PC-3 (cell line): ENCODE measurements around the gene WDR82. TPM values are rescaled to one million over a fixed set of nuclear protein-coding genes. Genes with fewer than 3 reads are reported as not detected.

ENCODE experiments used
- ATAC-seq: fragments of 200-7000 bp; cut with Tn5 transposase; 2 replicates; pipeline ENCODE4 v1.9.1; 2020; ENCODE audit warnings: mild to moderate bottlenecking, moderate library complexity
- BruUV-seq: library from RNA; stranded (reverse); fragments of 400-500 nt; replicated peaks from 2 replicates; lab custom pipeline; 2021; lab: Mats Ljungman, UMichigan
- CTCF ChIA-PET: fragments of 300-600 bp; sonication (Branson Sonifier 250); formaldehyde crosslinking; loops from one replicate; lab custom pipeline; 2022; ENCODE audit warnings: antibody characterized with exemption; lab: Charles Lee
- POLR2A ChIA-PET: fragments of 300-600 bp; sonication (Branson Sonifier 250); formaldehyde crosslinking; loops from one replicate; lab custom pipeline; 2022; ENCODE audit warnings: antibody characterized with exemption; ENCODE audit not compliant: unreplicated experiment; lab: Charles Lee
- DNase-seq: peaks from one replicate; pipeline ENCODE4 v3.0.0-alpha.2; 2015
- H2AFZ ChIP-seq: fragments of 300-600 bp; sonication (generic); 2 replicates; pipeline ENCODE4 v1.6.0; 2016; ENCODE audit warnings: antibody characterized with exemption, low read length
- H3F3A ChIP-seq: fragments of 300-600 bp; sonication (generic); one replicate; pipeline ENCODE4 v1.6.0; 2017; ENCODE audit warnings: antibody characterized with exemption, low read length, control low read depth, mild to moderate bottlenecking; ENCODE audit not compliant: unreplicated experiment
- H3K27ac ChIP-seq: fragments of 300-600 bp; sonication (generic); 2 replicates; pipeline ENCODE4 v1.5.1; 2016; ENCODE audit warnings: mild to moderate bottlenecking, low read length
- H3K27me3 ChIP-seq: fragments of 300-600 bp; sonication (generic); 2 replicates; pipeline ENCODE4 v1.6.1; 2016; ENCODE audit warnings: low read length, mixed read lengths
- H3K36me3 ChIP-seq: fragments of 300-600 bp; sonication (generic); 2 replicates; pipeline ENCODE4 v1.6.1; 2016; ENCODE audit warnings: low read depth, mixed run types, low read length, mixed read lengths
- H3K4me1 ChIP-seq: fragments of 300-600 bp; sonication (generic); 2 replicates; pipeline ENCODE4 v1.5.1; 2016; ENCODE audit warnings: low read length; ENCODE audit not compliant: insufficient read depth
- H3K4me2 ChIP-seq: fragments of 300-600 bp; sonication (generic); 2 replicates; pipeline ENCODE4 v1.6.0; 2016; ENCODE audit warnings: low read length
- H3K4me3 ChIP-seq: fragments of 300-600 bp; sonication (generic); 2 replicates; pipeline ENCODE4 v1.5.1; 2016; ENCODE audit warnings: mild to moderate bottlenecking, low read length, mixed read lengths
- H3K79me2 ChIP-seq: fragments of 300-600 bp; sonication (generic); 2 replicates; pipeline ENCODE4 v1.6.1; 2017; ENCODE audit warnings: low read length, mixed read lengths
- H3K9ac ChIP-seq: fragments of 300-600 bp; sonication (generic); 2 replicates; pipeline ENCODE4 v1.6.0; 2016; ENCODE audit warnings: mild to moderate bottlenecking, low read length
- H3K9me2 ChIP-seq: fragments of 300-600 bp; sonication (generic); replicated peaks from 2 replicates; pipeline ENCODE4 v1.6.1; 2016; ENCODE audit warnings: mixed run types, low read length, mixed read lengths
- H3K9me3 ChIP-seq: fragments of 300-600 bp; sonication (generic); 2 replicates; pipeline ENCODE4 v1.6.1; 2016; ENCODE audit warnings: low read length, mixed read lengths
- H4K20me1 ChIP-seq: fragments of 300-600 bp; sonication (generic); 2 replicates; pipeline ENCODE4 v1.6.1; 2016; ENCODE audit warnings: low read length, mixed read lengths
- EZH2 ChIP-seq: fragments of 300-600 bp; sonication (generic); IDR thresholded peaks from one replicate; pipeline ENCODE4 v1.6.1; 2017; ENCODE audit warnings: antibody characterized with exemption, mild to moderate bottlenecking, low read length; ENCODE audit not compliant: unreplicated experiment
- EZH2phosphoT487 ChIP-seq: fragments of 300-600 bp; sonication (generic); IDR thresholded peaks from 2 replicates; pipeline ENCODE4 v1.6.1; 2018; ENCODE audit warnings: mild to moderate bottlenecking, antibody characterized with exemption, low read length, borderline replicate concordance
- intact Hi-C: fragments of 100-400 bp; cut with micrococcal nuclease; formaldehyde crosslinking; loops from 2 replicates; pipeline ENCODE4 v1.9.0; 2023
- total RNA-seq: library from RNA; depleted of rRNA; stranded (reverse); fragments of >200 nt; gene quantifications from 2 replicates; pipeline ENCODE4 v1.2.3, GENCODE V29; 2014
- TF ChIP-seq, protein P1 (sequence below): fragments of 300-600 bp; sonication (generic); conservative IDR thresholded peaks from 2 replicates; pipeline ENCODE4 v1.5.1; 2017; ENCODE audit warnings: antibody characterized with exemption, low read depth, mild to moderate bottlenecking, low read length

The WDR82 gene
- total RNA-seq, 1 experiment from 2014 or later = 56.4 TPM

DNA sequence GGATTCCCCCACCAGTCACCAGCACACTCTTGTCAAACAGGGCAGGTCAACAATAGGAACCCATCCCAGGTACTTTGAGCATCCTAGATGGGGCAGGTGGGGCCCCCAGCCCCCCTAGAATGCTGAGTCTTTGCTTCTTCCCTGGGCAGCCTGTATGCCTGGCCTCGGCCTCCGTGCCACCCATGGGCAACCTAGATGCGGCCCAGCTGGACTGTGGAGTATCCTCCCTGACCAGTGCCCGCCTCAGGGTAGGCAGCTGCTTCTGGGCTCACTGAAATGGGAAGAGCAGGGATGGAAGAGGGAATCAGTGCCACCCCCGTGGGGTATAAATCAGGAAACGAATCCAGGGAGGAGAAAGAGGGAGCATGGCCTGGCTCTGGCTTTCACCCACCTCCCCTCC, 48.5 kb upstream of the WDR82 start:
- no peaks in the 10 kb centered on the region for H3K36me3 ChIP-seq
- no peaks in the 10 kb centered on the region for H3K4me1 ChIP-seq
- H3K4me3 ChIP-seq = no peak overlapping the region
- H3K9ac ChIP-seq = no peak overlapping the region
- no peaks in the 10 kb centered on the region for H3K79me2 ChIP-seq
- POLR2A ChIA-PET = no interaction called here
- no peaks in the 10 kb centered on the region for H4K20me1 ChIP-seq
- DNase-seq = no peak
- H3K4me2 ChIP-seq = no peak overlapping the region
- no peaks in the 10 kb centered on the region for H3K9me3 ChIP-seq
- CTCF ChIA-PET = no interaction called here
- H3K27ac ChIP-seq = no peak overlapping the region
- intact Hi-C loops = no loop called here
- no peaks in the 10 kb centered on the region for H3K27me3 ChIP-seq
- ATAC-seq = no peak
- H2AFZ ChIP-seq = no peak overlapping the region
- no TSS peak for BruUV-seq
- H3K9me2 ChIP-seq = no peaks in the 10 kb centered on the region
- no peaks in the 10 kb centered on the region for H3F3A ChIP-seq
- TF ChIP-seq EZH2phosphoT487 (no peak), EZH2 (no peak)
- TF ChIP-seq, protein P1, sequence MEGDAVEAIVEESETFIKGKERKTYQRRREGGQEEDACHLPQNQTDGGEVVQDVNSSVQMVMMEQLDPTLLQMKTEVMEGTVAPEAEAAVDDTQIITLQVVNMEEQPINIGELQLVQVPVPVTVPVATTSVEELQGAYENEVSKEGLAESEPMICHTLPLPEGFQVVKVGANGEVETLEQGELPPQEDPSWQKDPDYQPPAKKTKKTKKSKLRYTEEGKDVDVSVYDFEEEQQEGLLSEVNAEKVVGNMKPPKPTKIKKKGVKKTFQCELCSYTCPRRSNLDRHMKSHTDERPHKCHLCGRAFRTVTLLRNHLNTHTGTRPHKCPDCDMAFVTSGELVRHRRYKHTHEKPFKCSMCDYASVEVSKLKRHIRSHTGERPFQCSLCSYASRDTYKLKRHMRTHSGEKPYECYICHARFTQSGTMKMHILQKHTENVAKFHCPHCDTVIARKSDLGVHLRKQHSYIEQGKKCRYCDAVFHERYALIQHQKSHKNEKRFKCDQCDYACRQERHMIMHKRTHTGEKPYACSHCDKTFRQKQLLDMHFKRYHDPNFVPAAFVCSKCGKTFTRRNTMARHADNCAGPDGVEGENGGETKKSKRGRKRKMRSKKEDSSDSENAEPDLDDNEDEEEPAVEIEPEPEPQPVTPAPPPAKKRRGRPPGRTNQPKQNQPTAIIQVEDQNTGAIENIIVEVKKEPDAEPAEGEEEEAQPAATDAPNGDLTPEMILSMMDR = no peak

DNA sequence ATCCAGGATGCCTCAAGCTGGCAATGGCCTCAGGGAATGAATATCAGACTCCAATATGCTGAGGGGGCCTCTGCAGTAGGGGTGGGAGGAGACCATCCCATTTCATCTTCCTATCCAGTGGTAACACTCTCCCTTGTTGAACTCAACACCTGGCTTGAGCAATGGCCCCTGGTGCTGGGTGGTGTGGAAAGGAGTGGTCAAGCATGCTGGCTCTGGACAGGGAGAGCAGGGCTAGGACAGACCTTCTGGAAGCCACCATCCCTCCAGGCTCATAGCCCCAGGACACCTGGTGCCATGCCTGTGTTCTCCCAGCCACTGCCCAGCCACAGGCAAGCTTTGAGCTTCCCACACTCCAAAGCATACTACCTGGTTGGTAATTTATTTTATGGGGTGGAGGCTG, 47.2 kb upstream of the WDR82 start:
- Histone ChIP-seq H3K9me2 (no peaks in the 10 kb centered on the region), H4K20me1 (no peaks in the 10 kb centered on the region), H3K4me3 (no peak overlapping the region), H3K4me2 (no peak overlapping the region), H3F3A (no peaks in the 10 kb centered on the region), H3K79me2 (no peaks in the 10 kb centered on the region), H3K27ac (no peak overlapping the region), H3K27me3 (no peaks in the 10 kb centered on the region), H2AFZ (no peak overlapping the region), H3K9me3 (no peaks in the 10 kb centered on the region), H3K9ac (no peak overlapping the region), H3K4me1 (no peaks in the 10 kb centered on the region), H3K36me3 (no peaks in the 10 kb centered on the region)
- no peak for TF ChIP-seq EZH2
- TF ChIP-seq EZH2phosphoT487 = no peak
- TF ChIP-seq, protein P1 = no peak
- intact Hi-C loops = no loop called here
- CTCF ChIA-PET = no interaction called here
- DNase-seq = no peak
- no TSS peak for BruUV-seq
- no peak for ATAC-seq
- POLR2A ChIA-PET = no interaction called here

GRCh38 chr3:52324676-52325075, 46.2 kb upstream of the WDR82 start:
- BruUV-seq = no TSS peak
- H4K20me1 ChIP-seq = no peaks in the 10 kb centered on the region
- H3K9ac ChIP-seq = no peak overlapping the region
- no peaks in the 10 kb centered on the region for H3K4me1 ChIP-seq
- H3K4me2 ChIP-seq = no peak overlapping the region
- H3K9me3 ChIP-seq = no peaks in the 10 kb centered on the region
- TF ChIP-seq, protein P1 = no peak
- TF ChIP-seq EZH2phosphoT487 = no peak
- no peak for TF ChIP-seq EZH2
- H3K4me3 ChIP-seq = no peak overlapping the region
- no peaks in the 10 kb centered on the region for H3K9me2 ChIP-seq
- ATAC-seq (no peak), DNase-seq (no peak)
- no peaks in the 10 kb centered on the region for H3K79me2 ChIP-seq
- H2AFZ ChIP-seq = no peak overlapping the region
- H3K27me3 ChIP-seq = no peaks in the 10 kb centered on the region
- H3K36me3 ChIP-seq = no peaks in the 10 kb centered on the region
- intact Hi-C loops = no loop called here
- ChIA-PET POLR2A (no interaction called here), CTCF (no interaction called here)
- H3F3A ChIP-seq = no peaks in the 10 kb centered on the region
- H3K27ac ChIP-seq = no peak overlapping the region
